ENCODE data around the gene SERPINA10. TPM values are rescaled to one million over a fixed set of nuclear protein-coding genes. Genes with fewer than 3 reads are reported as not detected.

Gene SERPINA10
- total and polyA plus RNA-seq, 2 donors from 2014 or later: not detected

- Histone ChIP-seq H3K36me3 (ENCODE audit: control insufficient read depth in 2 of 3, insufficient read depth in 3 of 3, low read length in 3 of 3) (no peaks in the 10 kb centered on the region), H3K27ac (ENCODE audit: low read depth in 2 of 2, low read length in 2 of 2) (no peak overlapping the region), H3K9me3 (ENCODE audit: control insufficient read depth in 2 of 3, insufficient read depth in 1 of 3, low read length in 3 of 3) (no peaks in the 10 kb centered on the region), H3K27me3 (ENCODE audit: control insufficient read depth, insufficient read depth, low read length) (no peaks in the 10 kb centered on the region), H3K4me1 (ENCODE audit: control insufficient read depth in 2 of 3, insufficient read depth in 2 of 3, low read depth in 1 of 3, low read length in 3 of 3) (no peaks in the 10 kb centered on the region), H3K9ac (ENCODE audit: low read length in 3 of 3) (no peak overlapping the region), H3K4me3 (ENCODE audit: low read length in 3 of 3) (no peak overlapping the region)
- DNase-seq: no peak
- no peak for TF ChIP-seq CTCF (IDR thresholded peaks at IDR 0.05; ENCODE audit: borderline replicate concordance, extremely low read depth, insufficient read depth)
- FAIRE-seq: no peak
- intact Hi-C loops (cut with DNase I): no loop called here
Observed at GRCh38 chr14:94288610-94289465, 4.2 kb downstream of the SERPINA10 start.

- Histone ChIP-seq H3K36me3 (ENCODE audit: control insufficient read depth in 2 of 3, insufficient read depth in 3 of 3, low read length in 3 of 3) (no peaks in the 10 kb centered on the region), H3K4me1 (ENCODE audit: control insufficient read depth in 2 of 3, insufficient read depth in 2 of 3, low read depth in 1 of 3, low read length in 3 of 3) (no peaks in the 10 kb centered on the region), H3K9ac (ENCODE audit: low read length in 3 of 3) (no peak overlapping the region), H3K27ac (ENCODE audit: low read depth in 2 of 2, low read length in 2 of 2) (no peak overlapping the region), H3K27me3 (ENCODE audit: control insufficient read depth, insufficient read depth, low read length) (no peaks in the 10 kb centered on the region), H3K4me3 (ENCODE audit: low read length in 3 of 3) (no peak overlapping the region), H3K9me3 (ENCODE audit: control insufficient read depth in 2 of 3, insufficient read depth in 1 of 3, low read length in 3 of 3) (no peaks in the 10 kb centered on the region)
- intact Hi-C loops (cut with DNase I): no loop called here
- no peak for TF ChIP-seq CTCF (IDR thresholded peaks at IDR 0.05; ENCODE audit: borderline replicate concordance, extremely low read depth, insufficient read depth)
- DNase-seq (no peak), FAIRE-seq (no peak)
Observed at GRCh38 chr14:94285158-94285557, 7.9 kb downstream of the SERPINA10 start.

GRCh38 chr14:94284221-94284620 is 8.8 kb downstream of the SERPINA10 start:
- FAIRE-seq (no peak), DNase-seq (peak in 2 of 5 donors; percentile 21 to 44)
- H3K27ac ChIP-seq (ENCODE audit: low read depth in 2 of 2, low read length in 2 of 2): no peak overlapping the region
- no peaks in the 10 kb centered on the region for H3K27me3 ChIP-seq (ENCODE audit: control insufficient read depth, insufficient read depth, low read length)
- H3K36me3 ChIP-seq (ENCODE audit: control insufficient read depth in 2 of 3, insufficient read depth in 3 of 3, low read length in 3 of 3): no peaks in the 10 kb centered on the region
- no peak overlapping the region for H3K9ac ChIP-seq (ENCODE audit: low read length in 3 of 3)
- no peaks in the 10 kb centered on the region for H3K9me3 ChIP-seq (ENCODE audit: control insufficient read depth in 2 of 3, insufficient read depth in 1 of 3, low read length in 3 of 3)
- H3K4me3 ChIP-seq (ENCODE audit: low read length in 3 of 3): no peak overlapping the region
- no peak for TF ChIP-seq CTCF (IDR thresholded peaks at IDR 0.05; ENCODE audit: borderline replicate concordance, extremely low read depth, insufficient read depth)
- intact Hi-C loops (cut with DNase I): no loop called here
- no peaks in the 10 kb centered on the region for H3K4me1 ChIP-seq (ENCODE audit: control insufficient read depth in 2 of 3, insufficient read depth in 2 of 3, low read depth in 1 of 3, low read length in 3 of 3)

Data from kidney (tissue), 14 donors.